Duodenal mucosa (tissue), 2 donors: ENCODE data around the gene IRAK1.

Source experiments
- H3K27ac ChIP-seq: one replicate; pipeline ENCODE4 v1.7.0; 2013; ENCODE audit warnings: low read depth, low read length
- H3K27me3 ChIP-seq, 2 donors: one replicate each; pipeline ENCODE4 v1.7.0; 2013; ENCODE audit warnings: low read length in 2 of 2, control low read depth in 1 of 2; ENCODE audit not compliant: insufficient read depth in 2 of 2, control insufficient read depth in 1 of 2
- H3K36me3 ChIP-seq, 2 donors: one replicate each; pipeline ENCODE4 v1.7.0; 2013; ENCODE audit warnings: low read length in 2 of 2, control low read depth in 1 of 2; ENCODE audit not compliant: insufficient read depth in 2 of 2, control insufficient read depth in 1 of 2
- H3K4me1 ChIP-seq, 2 donors: one replicate each; pipeline ENCODE4 v1.7.0; 2013; ENCODE audit warnings: low read length in 2 of 2, control low read depth in 1 of 2; ENCODE audit not compliant: insufficient read depth in 2 of 2, control insufficient read depth in 1 of 2
- H3K4me3 ChIP-seq, 2 donors: one replicate each; pipeline ENCODE4 v1.7.0; 2013; ENCODE audit warnings: low read length in 2 of 2, low read depth in 1 of 2
- H3K9ac ChIP-seq, 2 donors: one replicate each; pipeline ENCODE4 v1.7.0; 2013; ENCODE audit warnings: low read length in 2 of 2, low read depth in 1 of 2
- H3K9me3 ChIP-seq, 2 donors: one replicate each; pipeline ENCODE4 v1.7.0; 2013; ENCODE audit warnings: low read length in 2 of 2, control low read depth in 1 of 2; ENCODE audit not compliant: control insufficient read depth in 1 of 2

The IRAK1 gene

GRCh38 chrX:154030266-154030665, 10.6 kb upstream of the IRAK1 start:
- Histone ChIP-seq H3K9me3 (no peaks in the 10 kb centered on the region), H3K27ac (no peak overlapping the region), H3K4me3 (no peak overlapping the region), H3K27me3 (no peaks in the 10 kb centered on the region), H3K9ac (no peak overlapping the region), H3K36me3 (peaks cover 19 to 25% of the 10 kb centered on the region in 2 donors), H3K4me1 (peaks cover 4 to 8% of the 10 kb centered on the region in 2 donors)

- H3K9me3 ChIP-seq = no peaks in the 10 kb centered on the region
- H3K36me3 ChIP-seq = peaks cover 19 to 25% of the 10 kb centered on the region in 2 donors
- H3K4me3 ChIP-seq = no peak overlapping the region
- no peak overlapping the region for H3K27ac ChIP-seq
- H3K9ac ChIP-seq = no peak overlapping the region
- peaks cover 4 to 8% of the 10 kb centered on the region in 2 donors for H3K4me1 ChIP-seq
- H3K27me3 ChIP-seq = no peaks in the 10 kb centered on the region
Measured at GRCh38 chrX:154029439-154029838, 9.7 kb upstream of the IRAK1 start.

GRCh38 chrX:154028502-154029184, 8.9 kb upstream of the IRAK1 start:
- Histone ChIP-seq H3K4me1 (peaks cover 4 to 8% of the 10 kb centered on the region in 2 donors), H3K27me3 (no peaks in the 10 kb centered on the region), H3K9me3 (no peaks in the 10 kb centered on the region), H3K27ac (no peak overlapping the region), H3K36me3 (peaks cover 19 to 25% of the 10 kb centered on the region in 2 donors), H3K9ac (no peak overlapping the region), H3K4me3 (no peak overlapping the region)

- peaks cover 4 to 8% of the 10 kb centered on the region in 2 donors for H3K4me1 ChIP-seq
- H3K36me3 ChIP-seq = peaks cover 19 to 25% of the 10 kb centered on the region in 2 donors
- no peak overlapping the region for H3K27ac ChIP-seq
- no peaks in the 10 kb centered on the region for H3K27me3 ChIP-seq
- no peaks in the 10 kb centered on the region for H3K9me3 ChIP-seq
- no peak overlapping the region for H3K4me3 ChIP-seq
- H3K9ac ChIP-seq = no peak overlapping the region
Measured at GRCh38 chrX:154027986-154028385, 8.3 kb upstream of the IRAK1 start.

GRCh38 chrX:154027022-154027402, 7.3 kb upstream of the IRAK1 start:
- H3K9ac ChIP-seq = no peak overlapping the region
- no peak overlapping the region for H3K4me3 ChIP-seq
- H3K27me3 ChIP-seq = no peaks in the 10 kb centered on the region
- H3K36me3 ChIP-seq = peaks cover 16 to 22% of the 10 kb centered on the region in 2 donors
- H3K27ac ChIP-seq = no peak overlapping the region
- no peaks in the 10 kb centered on the region for H3K9me3 ChIP-seq
- peaks cover 4 to 8% of the 10 kb centered on the region in 2 donors for H3K4me1 ChIP-seq

GRCh38 chrX:154026136-154027021, 6.7 kb upstream of the IRAK1 start:
- Histone ChIP-seq H3K9ac (no peak overlapping the region), H3K27me3 (no peaks in the 10 kb centered on the region), H3K4me1 (peaks cover 4 to 8% of the 10 kb centered on the region in 2 donors), H3K27ac (no peak overlapping the region), H3K4me3 (no peak overlapping the region), H3K36me3 (peaks cover 10 to 16% of the 10 kb centered on the region in 2 donors), H3K9me3 (no peaks in the 10 kb centered on the region)

GRCh38 chrX:154025230-154025629, 5.5 kb upstream of the IRAK1 start:
- H3K9me3 ChIP-seq = no peaks in the 10 kb centered on the region
- no peak overlapping the region for H3K9ac ChIP-seq
- H3K27me3 ChIP-seq = no peaks in the 10 kb centered on the region
- H3K36me3 ChIP-seq = peaks cover 6 to 13% of the 10 kb centered on the region in 2 donors
- no peak overlapping the region for H3K4me3 ChIP-seq
- H3K4me1 ChIP-seq = peaks cover 4 to 19% of the 10 kb centered on the region in 2 donors
- no peak overlapping the region for H3K27ac ChIP-seq

GRCh38 chrX:154024271-154024670, 4.6 kb upstream of the IRAK1 start:
- no peak overlapping the region for H3K4me3 ChIP-seq
- H3K27me3 ChIP-seq = no peaks in the 10 kb centered on the region
- H3K27ac ChIP-seq = no peak overlapping the region
- H3K4me1 ChIP-seq = peaks cover 4 to 15% of the 10 kb centered on the region in 2 donors
- no peaks in the 10 kb centered on the region for H3K9me3 ChIP-seq
- H3K9ac ChIP-seq = no peak overlapping the region
- H3K36me3 ChIP-seq = peaks cover 6 to 13% of the 10 kb centered on the region in 2 donors

- H3K4me1 ChIP-seq = peaks cover 3 to 17% of the 10 kb centered on the region in 2 donors
- no peak overlapping the region for H3K9ac ChIP-seq
- H3K9me3 ChIP-seq = no peaks in the 10 kb centered on the region
- no peaks in the 10 kb centered on the region for H3K27me3 ChIP-seq
- no peak overlapping the region for H3K27ac ChIP-seq
- H3K4me3 ChIP-seq = no peak overlapping the region
- H3K36me3 ChIP-seq = peaks cover 6 to 13% of the 10 kb centered on the region in 2 donors
Measured at GRCh38 chrX:154023276-154024000, 3.7 kb upstream of the IRAK1 start.

- Histone ChIP-seq H3K36me3 (peaks cover 2 to 12% of the 10 kb centered on the region in 2 donors), H3K27ac (no peak overlapping the region), H3K9ac (no peak overlapping the region), H3K9me3 (no peaks in the 10 kb centered on the region), H3K27me3 (no peaks in the 10 kb centered on the region), H3K4me1 (peaks cover 0 to 25% of the 10 kb centered on the region in 2 donors), H3K4me3 (no peak overlapping the region)
Measured at GRCh38 chrX:154022108-154022507, 2.4 kb upstream of the IRAK1 start.
